IMR-90 (cell line): ENCODE measurements around the gene CFAP92. TPM values are rescaled to one million over a fixed set of nuclear protein-coding genes. Genes with fewer than 3 reads are reported as not detected.

Experiments used
- microRNA-seq, 2 experiments: library from miRNA; stranded (forward) in 1 of 2; unstranded in 1 of 2; fragments of 10-50 nt in 1 of 2; fragments of <30 nt in 1 of 2; gene quantifications in 1 of 2; microRNA quantifications in 1 of 2; one replicate each; pipeline versions ENCODE3 to v1.1.0; 2013 to 2020; ENCODE audit not compliant: insufficient read depth in 1 of 2, insufficient read length in 1 of 2, unreplicated experiment in 1 of 2
- polyA plus RNA-seq, 3 experiments: library from polyadenylated mRNA; depleted of rRNA; stranded (reverse); fragments of >200 nt; gene quantifications; 2 replicates each; pipeline ENCODE4 v1.2.3, GENCODE V29; 2012; ENCODE audit warnings: low replicate concordance in 1 of 3
- small RNA-seq, 5 experiments: library from RNA; depleted of rRNA; stranded (forward); fragments of <200 nt; gene quantifications; one replicate each; pipeline ENCODE3, GENCODE V24; 2012
- total RNA-seq: library from RNA; depleted of rRNA; stranded (reverse); fragments of >200 nt; gene quantifications from 2 replicates; pipeline ENCODE4 v1.2.3, GENCODE V29; 2012; rRNA removed

The CFAP92 gene
- total and polyA plus RNA-seq, 2 of the 4 experiments (the other 2 are of a cell fraction) = not detected

Small RNAs within 50 kb of the gene (microRNA-seq; reads per million reads assigned to microRNA genes)
- gene AC112484.4 (ENCODE audit: insufficient read depth, insufficient read length) = not detected

Small RNAs within 50 kb of the gene (small RNA-seq; reads per million reads assigned to genes)
- gene AC112484.4 = 0 reads per million in 5 experiments

Other genes starting within 250 kb of the CFAP92 start
- 31.2 and 34.4 TPM in 2 replicates for gene ACAD9, start 114.5 kb downstream of the CFAP92 start, total RNA-seq
- 40.8 and 41.3 TPM in 2 replicates for gene ACAD9, start 114.5 kb downstream of the CFAP92 start, polyA plus RNA-seq (2012; rRNA removed)
- gene EFCC1, start 7.2 kb upstream of the CFAP92 start, total RNA-seq = not detected in 2 replicates
- gene EFCC1, start 7.2 kb upstream of the CFAP92 start, polyA plus RNA-seq (2012; rRNA removed) = not detected in 2 replicates
- not detected in 2 replicates for gene GP9, start 66.7 kb upstream of the CFAP92 start, total RNA-seq
- not detected in 2 replicates for gene GP9, start 66.7 kb upstream of the CFAP92 start, polyA plus RNA-seq (2012; rRNA removed)
- gene RAB43, start 127.7 kb upstream of the CFAP92 start, total RNA-seq = 9.2 and 9.9 TPM in 2 replicates
- gene RAB43, start 127.7 kb upstream of the CFAP92 start, polyA plus RNA-seq (2012; rRNA removed) = 14.0 and 15.7 TPM in 2 replicates
- gene ISY1, start 167.0 kb upstream of the CFAP92 start, total RNA-seq = 28.5 and 39.7 TPM in 2 replicates
- 29.6 and 31.5 TPM in 2 replicates for gene ISY1, start 167.0 kb upstream of the CFAP92 start, polyA plus RNA-seq (2012; rRNA removed)
- 223 and 266 TPM in 2 replicates for gene CNBP, start 189.8 kb upstream of the CFAP92 start, total RNA-seq
- gene CNBP, start 189.8 kb upstream of the CFAP92 start, polyA plus RNA-seq (2012; rRNA removed) = 186 and 217 TPM in 2 replicates